Left renal pelvis (tissue), 4 donors: ENCODE data around the gene TCEAL9. TPM values are rescaled to one million over a fixed set of nuclear protein-coding genes. Genes with fewer than 3 reads are reported as not detected.

Experiments
- polyA plus RNA-seq, 4 donors: library from polyadenylated mRNA; unstranded; fragments of 120-200 nt; gene quantifications; one replicate each; pipeline ENCODE4 v1.2.1, GENCODE V29; 2013; ENCODE audit not compliant: insufficient read length in 4 of 4

The TCEAL9 gene
- polyA plus RNA-seq, 4 donors: 182 to 293 (median 251) TPM

Other genes with a start within 250 kb of the TCEAL9 start
- 100 to 1,000 TPM; 135 to 185 (median 159) TPM for gene BEX4, start 141.4 kb upstream of the TCEAL9 start, polyA plus RNA-seq
- gene TCEAL8, start 101.4 kb upstream of the TCEAL9 start, polyA plus RNA-seq: 100 to 1,000 TPM; 127 to 191 (median 158) TPM
- 10 to 100 TPM; 12.0 to 21.7 (median 16.5) TPM for gene TCEAL5, start 79.8 kb upstream of the TCEAL9 start, polyA plus RNA-seq
- gene BEX2, start 45.5 kb upstream of the TCEAL9 start, polyA plus RNA-seq: 10 to 100 TPM; 30.4 to 80.9 (median 73.8) TPM
- gene TCEAL7, start 26.3 kb upstream of the TCEAL9 start, polyA plus RNA-seq: 10 to 100 TPM; 32.7 to 94.9 (median 48.4) TPM
- 100 to 1,000 TPM; 474 to 563 (median 505) TPM for gene BEX3, start 20.0 kb downstream of the TCEAL9 start, polyA plus RNA-seq
- gene RAB40A, start 163.0 kb downstream of the TCEAL9 start, polyA plus RNA-seq: 1 to 10 TPM; 2.1 to 4.1 (median 2.6) TPM
- gene TCEAL4, start 229.0 kb downstream of the TCEAL9 start, polyA plus RNA-seq: 100 to 1,000 TPM; 147 to 193 (median 160) TPM